AG10803 (cell line): Measurements from ENCODE around the gene ARID3C.
"Not testable (repeated sequence)": the region's sequence is repeated elsewhere in the genome, so short reads cannot be mapped to it uniquely, and the experiment has no call there.

ENCODE experiments used
- DNase-seq: peaks from one replicate; pipeline ENCODE4 v3.0.0; 2010; ENCODE audit warnings: low read depth
- H3K4me3 ChIP-seq: 2 replicates; pipeline ENCODE4 v1.5.1; 2011; ENCODE audit warnings: mild to moderate bottlenecking, low read length, control low read depth
- TF ChIP-seq, protein P1 (sequence below): conservative IDR thresholded peaks from 2 replicates; pipeline ENCODE4 v1.5.1; 2011; ENCODE audit warnings: mild to moderate bottlenecking, low read length, control low read depth, inconsistent platforms

ARID3C gene

DNA sequence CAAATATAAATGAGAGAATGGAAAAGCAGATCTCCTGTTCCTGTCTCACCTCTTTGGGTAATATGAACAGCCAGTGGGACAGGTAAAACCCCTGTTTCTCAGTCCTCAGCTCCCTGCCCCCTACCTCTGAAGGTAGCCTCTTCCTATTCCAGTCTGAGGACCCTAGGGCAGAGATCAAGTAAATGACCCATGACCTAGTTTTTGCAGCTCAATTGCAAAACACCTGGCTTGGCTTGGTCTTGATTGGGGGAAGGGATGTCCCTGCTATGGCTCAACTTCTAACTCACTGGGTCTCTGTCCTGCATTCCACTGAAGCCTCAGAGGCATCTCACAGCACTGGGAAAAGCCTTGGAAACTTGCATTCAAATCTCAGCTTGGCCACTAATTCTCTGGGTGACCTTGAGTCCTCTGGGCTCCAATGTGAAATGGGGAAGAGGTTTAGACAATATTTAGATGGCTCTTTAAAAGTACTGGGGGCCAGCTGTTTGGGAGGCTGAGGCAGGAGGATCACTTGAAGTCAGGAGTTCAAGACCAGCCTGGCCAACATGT is 16.0 kb upstream of the ARID3C start:
- peak; percentile 49 for DNase-seq
- TF ChIP-seq, protein P1, sequence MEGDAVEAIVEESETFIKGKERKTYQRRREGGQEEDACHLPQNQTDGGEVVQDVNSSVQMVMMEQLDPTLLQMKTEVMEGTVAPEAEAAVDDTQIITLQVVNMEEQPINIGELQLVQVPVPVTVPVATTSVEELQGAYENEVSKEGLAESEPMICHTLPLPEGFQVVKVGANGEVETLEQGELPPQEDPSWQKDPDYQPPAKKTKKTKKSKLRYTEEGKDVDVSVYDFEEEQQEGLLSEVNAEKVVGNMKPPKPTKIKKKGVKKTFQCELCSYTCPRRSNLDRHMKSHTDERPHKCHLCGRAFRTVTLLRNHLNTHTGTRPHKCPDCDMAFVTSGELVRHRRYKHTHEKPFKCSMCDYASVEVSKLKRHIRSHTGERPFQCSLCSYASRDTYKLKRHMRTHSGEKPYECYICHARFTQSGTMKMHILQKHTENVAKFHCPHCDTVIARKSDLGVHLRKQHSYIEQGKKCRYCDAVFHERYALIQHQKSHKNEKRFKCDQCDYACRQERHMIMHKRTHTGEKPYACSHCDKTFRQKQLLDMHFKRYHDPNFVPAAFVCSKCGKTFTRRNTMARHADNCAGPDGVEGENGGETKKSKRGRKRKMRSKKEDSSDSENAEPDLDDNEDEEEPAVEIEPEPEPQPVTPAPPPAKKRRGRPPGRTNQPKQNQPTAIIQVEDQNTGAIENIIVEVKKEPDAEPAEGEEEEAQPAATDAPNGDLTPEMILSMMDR: no peak
- H3K4me3 ChIP-seq: no peak overlapping the region

DNA sequence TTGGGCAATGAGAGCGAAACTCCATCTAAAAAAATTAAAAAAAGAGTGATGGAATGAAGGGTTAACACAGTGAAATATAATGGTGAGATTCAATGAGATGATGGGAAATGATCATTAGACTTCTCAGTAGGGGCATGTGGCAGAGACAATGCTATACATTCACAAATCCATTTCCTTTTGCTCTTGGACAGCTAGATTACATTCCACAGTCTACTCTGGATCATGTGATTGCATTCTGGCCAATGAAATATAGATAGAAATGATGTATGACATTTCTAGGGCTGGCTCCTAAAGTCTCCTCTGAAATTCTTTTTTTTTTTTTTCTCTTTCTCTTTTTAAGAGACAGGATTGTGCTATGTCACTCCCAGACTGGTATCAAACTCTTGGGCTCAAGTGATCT is 13.8 kb upstream of the ARID3C start:
- no peak for DNase-seq
- TF ChIP-seq, protein P1: no peak
- no peak overlapping the region for H3K4me3 ChIP-seq

DNA sequence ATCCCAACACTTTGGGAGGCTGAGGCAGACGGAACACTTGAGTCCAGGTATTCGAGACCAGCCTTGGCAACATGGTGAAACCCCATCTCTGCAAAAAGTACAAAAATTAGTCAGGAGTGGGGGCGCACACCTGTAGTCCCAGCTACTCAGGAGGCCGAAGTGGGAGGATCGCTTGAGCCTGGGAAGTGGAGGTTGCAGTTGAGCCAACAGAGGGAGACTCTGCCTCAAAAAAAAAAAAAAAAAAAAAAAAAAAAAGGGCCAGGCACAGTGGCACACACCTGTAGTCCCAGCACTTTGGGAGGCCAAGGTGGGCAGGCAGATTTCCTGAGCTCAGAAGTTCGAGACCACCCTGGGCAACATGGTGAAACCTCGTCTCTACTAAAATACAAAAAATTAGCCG is 10.5 kb upstream of the ARID3C start:
- H3K4me3 ChIP-seq, DNase-seq: not testable (repeated sequence)

DNA sequence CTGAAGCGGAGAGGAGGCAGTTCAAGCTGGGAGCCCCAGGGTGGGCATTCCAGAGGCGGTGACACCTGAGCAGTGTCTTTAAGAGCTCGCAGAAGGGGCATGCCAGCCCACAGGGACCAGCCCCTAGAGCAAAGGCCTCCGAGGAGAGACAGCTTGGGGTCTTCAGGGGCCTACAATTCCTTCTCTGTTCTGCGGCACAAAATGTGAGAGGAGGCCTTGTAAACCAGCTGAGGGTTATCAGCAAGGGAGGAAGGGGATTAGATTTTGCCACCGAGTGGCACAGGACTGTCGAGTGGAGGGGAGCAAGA is 9.2 kb upstream of the ARID3C start:
- TF ChIP-seq, protein P1: no peak
- DNase-seq: no peak
- peak overlapping the region; percentile 76 for H3K4me3 ChIP-seq

DNA sequence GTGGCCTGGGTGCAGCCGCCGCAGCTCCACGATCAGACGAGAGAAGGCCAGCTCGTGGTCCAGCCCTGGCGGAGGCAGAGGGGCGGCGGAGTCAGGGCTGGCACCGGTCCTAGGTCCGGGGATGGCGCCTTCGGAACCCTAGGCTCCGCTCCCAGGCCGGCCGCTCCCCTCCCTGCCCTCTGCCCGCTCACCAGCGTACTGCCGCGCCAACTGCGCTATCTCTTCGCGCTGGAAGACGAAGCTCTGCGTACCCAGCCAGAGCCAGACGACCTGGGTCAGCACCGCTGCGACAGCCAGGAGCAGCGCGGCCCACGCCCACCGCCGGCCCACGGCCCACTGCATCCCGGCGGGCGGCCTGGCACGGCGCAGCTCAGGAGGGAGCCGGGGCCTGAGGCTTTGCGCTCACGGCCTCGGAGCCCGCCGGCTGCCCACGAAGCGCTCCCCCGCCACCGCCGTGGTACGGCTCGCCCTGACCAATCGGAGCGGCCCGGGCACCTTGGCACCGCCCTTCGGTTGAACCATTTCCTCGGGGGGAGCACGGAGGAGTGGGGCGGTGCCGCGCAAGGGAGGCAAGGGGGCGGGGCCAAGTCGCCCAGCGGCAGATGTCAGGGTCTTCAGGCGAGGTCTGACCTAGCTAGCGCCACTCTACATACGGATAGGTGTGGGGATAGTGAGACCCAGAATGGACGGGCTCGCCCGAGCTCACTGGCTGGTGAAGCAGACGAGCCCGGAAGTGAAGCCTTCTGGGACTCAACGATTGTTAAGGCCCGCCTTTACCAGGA is 8.7 kb upstream of the ARID3C start, which contains the start of gene SIGMAR1:
Gene SIGMAR1, minus strand, starts transcription at position 432 of the 782 bp plus-strand sequence. Its CDS starts 90 bp downstream, at position 342.
- DNase-seq: peak; percentile 92
- H3K4me3 ChIP-seq: peak within 1 kb of the TSS; percentile 76
- TF ChIP-seq, protein P1: no peak

DNA sequence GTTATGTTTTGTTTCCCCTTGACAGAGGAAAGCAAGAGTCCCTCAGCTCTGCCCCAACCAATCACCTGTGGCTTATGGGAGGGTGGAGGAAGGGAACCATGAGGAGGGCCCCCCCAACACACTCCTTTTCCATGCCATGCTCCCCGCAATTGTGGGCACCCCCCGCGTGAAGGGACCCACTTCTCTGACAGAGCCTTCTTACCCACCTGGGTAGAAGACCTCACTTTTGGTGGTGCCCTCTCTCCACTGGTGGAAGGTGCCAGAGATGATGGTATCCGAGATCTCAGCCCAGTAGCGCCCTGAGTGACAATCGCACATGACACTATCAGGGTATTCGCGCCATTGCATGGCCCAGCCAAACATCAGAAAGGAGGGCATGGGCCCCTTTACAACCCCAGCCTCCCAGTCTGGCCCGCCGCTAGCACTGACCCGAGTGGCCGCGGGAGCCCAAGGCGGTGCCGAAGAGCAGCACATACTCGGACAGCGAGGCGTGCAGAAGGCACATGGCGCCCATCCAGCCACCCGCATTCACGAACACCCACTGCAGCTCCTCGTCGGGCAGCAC is 8.0 kb upstream of the ARID3C start:
- TF ChIP-seq, protein P1: no peak
- H3K4me3 ChIP-seq: peak overlapping the region; percentile 76
- peak; percentile 35 for DNase-seq

DNA sequence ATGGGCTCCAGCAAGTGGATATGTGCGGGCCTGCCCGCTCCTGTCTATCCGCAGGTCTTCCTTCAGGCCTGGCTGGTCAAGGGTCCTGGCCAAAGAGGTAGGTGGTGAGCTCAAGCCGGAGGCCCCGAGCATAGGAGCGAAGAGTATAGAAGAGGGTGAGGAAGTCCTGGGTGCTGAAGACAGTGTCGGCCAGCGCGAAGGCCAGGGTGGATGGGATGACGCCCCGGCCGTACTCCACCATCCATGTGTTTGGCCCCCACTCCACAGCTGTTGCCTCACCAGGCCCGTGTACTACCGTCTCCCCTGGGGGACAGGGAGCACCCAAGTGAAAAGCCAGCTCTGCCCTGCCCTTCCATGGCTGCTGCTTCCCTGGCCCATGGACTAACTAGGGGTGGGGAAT is 6.7 kb upstream of the ARID3C start:
- no peak for DNase-seq
- TF ChIP-seq, protein P1: no peak
- H3K4me3 ChIP-seq: no peak overlapping the region
